ENCODE data around the gene TMEM164.
"Not testable (repeated sequence)": the region's sequence is repeated elsewhere in the genome, so short reads cannot be mapped to it uniquely, and the experiment has no call there.

Gene TMEM164

DNA sequence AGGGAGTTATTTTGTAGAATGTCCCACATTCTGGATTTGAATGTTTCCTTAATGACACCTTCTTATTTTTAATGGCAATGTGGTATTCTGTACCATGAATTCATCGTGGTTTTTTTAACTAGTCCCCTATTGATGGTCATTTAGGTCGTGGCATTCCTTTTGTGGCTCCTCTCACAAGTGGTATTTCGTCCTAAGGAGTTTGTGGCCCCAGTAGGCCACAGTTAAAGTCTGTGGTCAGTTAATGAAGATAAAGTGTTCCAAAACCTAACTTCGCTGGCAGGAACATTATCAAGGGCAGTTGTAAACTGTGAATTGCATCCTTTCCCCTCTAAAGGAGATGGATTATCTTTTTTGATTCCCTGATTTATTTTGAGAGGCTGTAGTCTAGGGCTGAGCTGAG lies 133.2 kb downstream of the TMEM164 start:
- Histone ChIP-seq H3K9me3 (ENCODE audit: control insufficient read depth, insufficient read depth, low read length) (no peaks in the 10 kb centered on the region), H3K36me3 (ENCODE audit: control insufficient read depth, insufficient read depth, low read length) (no peaks in the 10 kb centered on the region), H3K4me3 (ENCODE audit: low read depth, low read length) (no peak overlapping the region), H3K9ac (ENCODE audit: low read depth, low read length) (no peak overlapping the region), H3K27me3 (ENCODE audit: control insufficient read depth, insufficient read depth, low read length) (no peaks in the 10 kb centered on the region), H3K27ac (ENCODE audit: low read depth, low read length) (no peak overlapping the region), H3K4me1 (ENCODE audit: control insufficient read depth, insufficient read depth, low read length) (no peaks in the 10 kb centered on the region)

DNA sequence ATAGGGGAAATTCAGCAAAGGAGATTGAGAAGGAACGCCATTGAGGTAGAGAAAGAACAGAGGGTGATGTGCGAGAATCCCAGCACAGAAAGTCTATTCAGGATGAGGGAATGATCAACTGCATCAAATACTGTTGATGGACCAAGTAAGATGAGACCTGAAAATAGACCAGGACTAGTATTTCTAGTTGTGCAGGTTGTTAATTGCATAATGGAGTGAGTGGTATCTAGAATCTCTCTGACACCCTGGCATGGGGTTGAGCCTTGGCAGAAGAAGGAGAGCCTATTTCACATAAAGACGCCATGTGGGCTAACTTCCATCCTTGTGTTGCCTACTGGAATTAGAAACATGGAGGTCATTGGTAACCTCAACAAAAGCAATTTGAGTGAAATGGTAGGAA lies 135.6 kb downstream of the TMEM164 start:
- no peaks in the 10 kb centered on the region for H3K4me1 ChIP-seq (ENCODE audit: control insufficient read depth, insufficient read depth, low read length)
- H3K27ac ChIP-seq (ENCODE audit: low read depth, low read length): no peak overlapping the region
- no peaks in the 10 kb centered on the region for H3K36me3 ChIP-seq (ENCODE audit: control insufficient read depth, insufficient read depth, low read length)
- no peak overlapping the region for H3K4me3 ChIP-seq (ENCODE audit: low read depth, low read length)
- no peak overlapping the region for H3K9ac ChIP-seq (ENCODE audit: low read depth, low read length)
- H3K27me3 ChIP-seq (ENCODE audit: control insufficient read depth, insufficient read depth, low read length): no peaks in the 10 kb centered on the region
- no peaks in the 10 kb centered on the region for H3K9me3 ChIP-seq (ENCODE audit: control insufficient read depth, insufficient read depth, low read length)

DNA sequence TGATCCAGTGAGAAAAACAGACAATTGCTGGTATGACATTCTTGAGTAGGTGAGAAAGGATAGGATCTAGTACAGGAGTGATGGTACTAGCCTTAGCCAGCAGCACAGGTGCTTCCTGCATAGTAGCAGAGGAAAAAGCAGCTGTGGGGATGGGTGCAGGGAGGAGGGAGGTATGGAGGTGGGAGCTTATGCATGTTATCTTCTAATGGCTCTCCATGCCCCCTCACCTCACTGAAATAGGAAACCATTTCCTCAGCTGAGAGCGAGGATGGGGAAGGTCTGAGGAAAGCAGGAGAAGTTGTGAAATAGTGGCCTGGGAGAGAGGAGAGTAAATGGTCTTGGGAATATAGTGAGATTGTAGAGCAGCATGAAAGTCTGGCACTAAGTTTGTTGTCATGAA lies 136.3 kb downstream of the TMEM164 start:
- Histone ChIP-seq H3K4me1 (ENCODE audit: control insufficient read depth, insufficient read depth, low read length) (0 out of 2 replicates have a peak, but pooled peaks cover under 1% of the 10 kb centered on the region), H3K9ac (ENCODE audit: low read depth, low read length) (no peak overlapping the region), H3K4me3 (ENCODE audit: low read depth, low read length) (no peak overlapping the region), H3K36me3 (ENCODE audit: control insufficient read depth, insufficient read depth, low read length) (no peaks in the 10 kb centered on the region), H3K27me3 (ENCODE audit: control insufficient read depth, insufficient read depth, low read length) (no peaks in the 10 kb centered on the region), H3K9me3 (ENCODE audit: control insufficient read depth, insufficient read depth, low read length) (no peaks in the 10 kb centered on the region), H3K27ac (ENCODE audit: low read depth, low read length) (no peak overlapping the region)

DNA sequence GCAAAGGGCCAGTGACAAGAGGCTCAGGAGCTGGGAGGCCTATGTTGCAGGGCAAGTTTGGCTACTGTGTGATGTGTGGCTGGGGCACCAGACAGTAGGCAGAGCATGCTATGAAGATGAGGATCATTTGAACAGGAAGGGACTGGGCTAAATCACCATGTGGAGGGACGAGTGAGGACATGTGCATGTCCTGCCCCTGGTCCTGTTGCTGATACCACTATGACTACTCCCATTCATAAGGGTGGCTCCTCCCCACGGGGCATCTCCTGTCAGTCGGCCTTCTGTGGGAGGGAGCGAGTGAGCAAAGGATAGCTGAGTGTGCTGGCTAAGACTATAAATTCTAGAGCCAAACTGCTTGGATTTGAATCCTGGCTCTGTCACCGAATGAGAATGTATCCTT lies 139.2 kb downstream of the TMEM164 start:
- Histone ChIP-seq H3K36me3 (ENCODE audit: control insufficient read depth, insufficient read depth, low read length) (no peaks in the 10 kb centered on the region), H3K9me3 (ENCODE audit: control insufficient read depth, insufficient read depth, low read length) (no peaks in the 10 kb centered on the region), H3K4me3 (ENCODE audit: low read depth, low read length) (no peak overlapping the region), H3K27me3 (ENCODE audit: control insufficient read depth, insufficient read depth, low read length) (no peaks in the 10 kb centered on the region), H3K9ac (ENCODE audit: low read depth, low read length) (no peak overlapping the region), H3K27ac (ENCODE audit: low read depth, low read length) (no peak overlapping the region), H3K4me1 (ENCODE audit: control insufficient read depth, insufficient read depth, low read length) (peaks cover 16% of the 10 kb centered on the region)

DNA sequence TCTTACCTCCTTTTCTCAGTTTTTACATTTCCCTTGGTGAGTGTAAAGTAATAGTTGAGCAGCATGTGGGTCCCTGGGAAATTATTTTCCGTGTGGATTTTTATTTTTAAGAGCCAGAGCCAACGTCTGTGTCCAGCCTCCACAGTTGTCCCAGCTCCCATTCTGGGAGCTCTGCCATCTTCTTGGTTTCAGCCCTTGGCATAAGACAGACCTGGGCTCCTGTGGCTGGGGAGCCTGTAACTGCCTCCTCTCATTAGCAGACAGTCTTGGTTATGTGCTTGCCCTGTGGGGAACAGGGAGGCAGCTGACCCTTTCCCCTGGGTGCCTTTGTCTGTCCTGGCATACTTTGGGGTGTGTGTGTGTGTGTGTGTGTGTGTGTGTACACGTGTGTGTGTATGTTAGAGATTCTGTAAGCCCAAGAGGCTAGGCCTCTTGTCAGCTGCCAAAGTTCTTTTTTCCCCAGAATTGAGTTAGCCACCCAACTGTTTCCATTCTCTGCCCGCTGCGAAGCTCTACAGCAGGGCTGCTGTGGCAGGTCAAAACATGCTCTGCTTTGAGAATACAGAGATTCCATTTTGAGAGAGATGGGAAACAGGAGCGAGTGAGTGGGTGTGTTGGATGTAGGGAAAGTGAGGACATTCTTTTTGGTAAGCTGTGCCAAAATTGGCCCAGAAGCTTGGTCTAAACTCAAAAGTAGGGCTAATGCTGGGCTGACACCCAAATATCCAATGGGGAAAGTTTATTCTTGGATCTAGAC lies 140.7 kb downstream of the TMEM164 start:
- Histone ChIP-seq H3K36me3 (ENCODE audit: control insufficient read depth, insufficient read depth, low read length) (no peaks in the 10 kb centered on the region), H3K4me3 (ENCODE audit: low read depth, low read length) (no peak overlapping the region), H3K9ac (ENCODE audit: low read depth, low read length) (no peak overlapping the region), H3K4me1 (ENCODE audit: control insufficient read depth, insufficient read depth, low read length) (peaks cover 16% of the 10 kb centered on the region), H3K27ac (ENCODE audit: low read depth, low read length) (no peak overlapping the region), H3K9me3 (ENCODE audit: control insufficient read depth, insufficient read depth, low read length) (no peaks in the 10 kb centered on the region), H3K27me3 (ENCODE audit: control insufficient read depth, insufficient read depth, low read length) (no peaks in the 10 kb centered on the region)

DNA sequence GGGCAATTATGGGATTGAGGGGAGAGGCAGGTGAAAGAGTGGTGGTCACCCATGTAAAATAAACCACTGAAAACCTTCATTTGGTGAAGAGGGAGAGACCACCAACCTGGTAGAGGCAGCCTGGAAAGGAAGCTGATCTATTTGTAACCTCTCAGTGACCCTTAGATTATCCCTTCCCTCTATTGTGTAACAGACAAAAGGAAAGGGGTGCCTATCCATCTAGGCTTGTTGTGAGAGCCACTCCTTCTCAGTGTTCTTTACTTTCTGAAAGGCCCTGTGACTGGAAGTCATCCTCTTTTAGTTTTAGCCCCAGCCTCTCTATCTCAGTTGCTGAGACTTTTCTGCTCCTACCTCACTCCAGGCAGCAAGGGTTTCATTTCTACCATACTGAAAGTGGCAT lies 142.4 kb downstream of the TMEM164 start:
- no peak overlapping the region for H3K9ac ChIP-seq (ENCODE audit: low read depth, low read length)
- no peaks in the 10 kb centered on the region for H3K9me3 ChIP-seq (ENCODE audit: control insufficient read depth, insufficient read depth, low read length)
- H3K36me3 ChIP-seq (ENCODE audit: control insufficient read depth, insufficient read depth, low read length): no peaks in the 10 kb centered on the region
- H3K27me3 ChIP-seq (ENCODE audit: control insufficient read depth, insufficient read depth, low read length): no peaks in the 10 kb centered on the region
- peaks cover 16% of the 10 kb centered on the region for H3K4me1 ChIP-seq (ENCODE audit: control insufficient read depth, insufficient read depth, low read length)
- H3K4me3 ChIP-seq (ENCODE audit: low read depth, low read length): no peak overlapping the region
- no peak overlapping the region for H3K27ac ChIP-seq (ENCODE audit: low read depth, low read length)

DNA sequence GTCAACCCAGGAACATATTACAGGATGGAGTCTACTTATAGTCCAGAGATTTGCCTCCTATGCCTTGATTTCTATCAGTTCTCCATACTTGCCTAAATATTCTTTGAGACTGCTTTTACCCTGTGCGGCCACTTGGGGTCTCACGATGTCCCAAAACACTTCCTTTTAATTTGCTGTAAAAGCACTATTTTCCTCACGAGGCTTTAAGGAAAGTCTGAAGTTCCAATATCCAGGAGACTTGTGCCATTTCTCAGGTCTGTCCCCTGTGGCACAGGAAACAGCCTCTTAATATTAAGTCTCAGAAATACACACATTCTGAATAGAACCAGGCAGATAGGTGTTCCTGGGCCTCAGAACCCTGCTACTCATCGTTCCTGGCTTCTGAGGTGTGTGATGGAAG lies 142.9 kb downstream of the TMEM164 start:
- Histone ChIP-seq H3K36me3 (ENCODE audit: control insufficient read depth, insufficient read depth, low read length) (no peaks in the 10 kb centered on the region), H3K4me1 (ENCODE audit: control insufficient read depth, insufficient read depth, low read length) (peaks cover 16% of the 10 kb centered on the region), H3K4me3 (ENCODE audit: low read depth, low read length) (no peak overlapping the region), H3K27me3 (ENCODE audit: control insufficient read depth, insufficient read depth, low read length) (no peaks in the 10 kb centered on the region), H3K27ac (ENCODE audit: low read depth, low read length) (no peak overlapping the region), H3K9ac (ENCODE audit: low read depth, low read length) (no peak overlapping the region), H3K9me3 (ENCODE audit: control insufficient read depth, insufficient read depth, low read length) (no peaks in the 10 kb centered on the region)

DNA sequence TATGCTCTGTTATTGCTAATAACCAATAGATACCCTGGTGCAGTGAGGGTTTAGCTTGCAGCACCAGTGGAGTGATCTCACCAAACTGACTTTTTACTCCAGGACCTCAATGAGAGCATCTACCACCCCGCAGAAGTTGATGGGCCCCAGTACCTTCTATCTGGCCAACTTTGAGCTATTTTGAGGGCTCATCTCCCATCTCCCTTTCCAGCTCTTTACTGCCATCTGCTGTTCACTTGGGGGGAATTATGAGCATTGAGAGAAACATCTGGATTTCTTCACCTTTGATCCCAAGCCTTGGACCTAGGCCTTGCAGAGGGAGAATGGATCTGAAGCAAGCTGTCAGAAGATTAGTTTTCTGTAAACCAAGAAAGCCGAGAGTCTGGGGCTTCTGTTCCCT lies 143.6 kb downstream of the TMEM164 start:
- Histone ChIP-seq H3K27me3 (ENCODE audit: control insufficient read depth, insufficient read depth, low read length) (no peaks in the 10 kb centered on the region), H3K4me3 (ENCODE audit: low read depth, low read length) (no peak overlapping the region), H3K9me3 (ENCODE audit: control insufficient read depth, insufficient read depth, low read length) (no peaks in the 10 kb centered on the region), H3K27ac (ENCODE audit: low read depth, low read length) (no peak overlapping the region), H3K4me1 (ENCODE audit: control insufficient read depth, insufficient read depth, low read length) (peaks cover 16% of the 10 kb centered on the region), H3K9ac (ENCODE audit: low read depth, low read length) (no peak overlapping the region), H3K36me3 (ENCODE audit: control insufficient read depth, insufficient read depth, low read length) (no peaks in the 10 kb centered on the region)

DNA sequence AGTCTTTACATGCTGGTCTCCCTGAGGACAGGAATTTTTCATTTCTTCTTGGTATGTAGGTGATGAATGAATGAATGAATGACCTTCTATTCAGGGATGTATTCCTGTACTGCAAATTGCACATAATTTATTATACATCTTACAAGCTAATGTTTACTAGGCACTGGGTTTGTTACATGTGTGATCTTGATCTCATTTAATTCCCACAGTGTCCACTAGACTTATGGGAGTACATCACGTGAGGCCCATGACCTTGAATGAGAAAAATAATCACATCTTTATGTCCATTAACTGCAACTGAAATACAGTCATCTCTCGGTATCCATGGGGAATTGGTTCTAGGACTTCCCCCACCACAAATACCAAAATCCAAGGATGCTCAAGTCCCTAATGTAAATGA lies 150.3 kb downstream of the TMEM164 start:
- Histone ChIP-seq H3K27me3 (ENCODE audit: control insufficient read depth, insufficient read depth, low read length) (0 out of 2 replicates have a peak, but pooled peaks cover 4% of the 10 kb centered on the region), H3K36me3 (ENCODE audit: control insufficient read depth, insufficient read depth, low read length) (no peaks in the 10 kb centered on the region), H3K4me3 (ENCODE audit: low read depth, low read length) (no peak overlapping the region), H3K9ac (ENCODE audit: low read depth, low read length) (no peak overlapping the region), H3K4me1 (ENCODE audit: control insufficient read depth, insufficient read depth, low read length) (no peaks in the 10 kb centered on the region), H3K27ac (ENCODE audit: low read depth, low read length) (no peak overlapping the region), H3K9me3 (ENCODE audit: control insufficient read depth, insufficient read depth, low read length) (no peaks in the 10 kb centered on the region)

DNA sequence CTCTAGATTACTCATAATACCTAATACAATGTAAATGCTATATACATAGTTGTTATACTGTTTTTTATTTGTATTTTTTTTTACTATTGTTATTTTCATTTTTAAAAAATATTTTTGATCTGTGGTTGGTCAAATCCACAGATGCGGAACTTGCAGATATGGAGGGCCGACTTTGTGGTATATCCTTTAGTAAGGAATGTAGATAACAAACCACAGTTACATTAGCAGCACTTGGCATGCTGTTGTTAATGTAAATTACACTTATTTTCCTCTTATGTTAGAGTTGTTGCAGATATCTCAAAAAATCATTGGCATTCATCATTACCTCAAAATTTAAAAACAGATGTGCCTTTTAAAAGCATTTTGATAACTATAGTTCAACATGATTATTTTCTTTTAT lies 151.0 kb downstream of the TMEM164 start:
- H3K9me3 ChIP-seq (ENCODE audit: control insufficient read depth, insufficient read depth, low read length): no peaks in the 10 kb centered on the region
- no peak overlapping the region for H3K9ac ChIP-seq (ENCODE audit: low read depth, low read length)
- no peaks in the 10 kb centered on the region for H3K4me1 ChIP-seq (ENCODE audit: control insufficient read depth, insufficient read depth, low read length)
- H3K4me3 ChIP-seq (ENCODE audit: low read depth, low read length): no peak overlapping the region
- no peak overlapping the region for H3K27ac ChIP-seq (ENCODE audit: low read depth, low read length)
- H3K36me3 ChIP-seq (ENCODE audit: control insufficient read depth, insufficient read depth, low read length): no peaks in the 10 kb centered on the region
- H3K27me3 ChIP-seq (ENCODE audit: control insufficient read depth, insufficient read depth, low read length): 0 out of 2 replicates have a peak, but pooled peaks cover 4% of the 10 kb centered on the region

DNA sequence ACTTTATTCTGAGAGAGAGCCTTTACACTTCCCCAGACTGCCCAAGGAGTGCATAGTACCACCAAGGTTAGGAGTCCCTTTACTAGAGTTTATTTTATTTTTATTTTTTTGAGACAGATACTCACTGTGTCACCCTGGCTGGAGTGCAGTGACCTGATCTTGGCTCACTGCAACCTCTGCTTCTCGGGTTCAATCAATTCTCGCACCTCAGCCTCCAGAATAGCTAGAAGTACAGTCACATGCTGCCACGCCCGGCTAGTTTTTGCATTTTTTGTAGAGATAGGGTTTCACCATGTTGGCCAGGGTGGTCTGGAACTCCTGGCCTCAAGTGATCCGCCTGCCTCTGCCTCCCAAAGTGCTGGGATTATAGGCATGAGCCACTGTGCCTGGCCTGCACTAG lies 151.4 kb downstream of the TMEM164 start:
- H3K4me3 ChIP-seq (ENCODE audit: low read depth, low read length); H3K27me3 ChIP-seq (ENCODE audit: control insufficient read depth, insufficient read depth, low read length); H3K9ac ChIP-seq (ENCODE audit: low read depth, low read length); H3K36me3 ChIP-seq (ENCODE audit: control insufficient read depth, insufficient read depth, low read length); H3K27ac ChIP-seq (ENCODE audit: low read depth, low read length); H3K4me1 ChIP-seq (ENCODE audit: control insufficient read depth, insufficient read depth, low read length); H3K9me3 ChIP-seq (ENCODE audit: control insufficient read depth, insufficient read depth, low read length): not testable (repeated sequence)

All from HUES48 (cell line).